Measurements from ENCODE around the gene CHEK1. TPM values are rescaled to one million over a fixed set of nuclear protein-coding genes. Genes with fewer than 3 reads are reported as not detected.

Gene CHEK1
- total RNA-seq, 4 donors from 2014 or later, result 0.94 to 3.0 (median 2.2) TPM

- H3K27me3 ChIP-seq, result no peaks in the 10 kb centered on the region
- ATAC-seq, result no peak
- H3K4me3 ChIP-seq, result no peak overlapping the region
- TF ChIP-seq POLR2A (IDR thresholded peaks at IDR 0.05) (no peak), CTCF (IDR thresholded peaks at IDR 0.05) (no peak), EP300 (IDR thresholded peaks at IDR 0.05) (no peak), POLR2AphosphoS5 (IDR thresholded peaks at IDR 0.05) (no peak)
- H3K4me1 ChIP-seq, result no peaks in the 10 kb centered on the region
- H3K27ac ChIP-seq, result no peak overlapping the region
- no peaks in the 10 kb centered on the region for H3K9me3 ChIP-seq
- H3K36me3 ChIP-seq, result peaks cover 37 to 100% of the 10 kb centered on the region in 2 donors
- WGBS, 2 donors (ENCODE audit: low coverage in 1 of 2), result 65 to 66% methylated on average over 3 of the region's 3 CpGs
Observed at GRCh38 chr11:125603207-125603606, 21.8 kb upstream of the CHEK1 start.

- H3K27ac ChIP-seq, result no peak overlapping the region
- no peaks in the 10 kb centered on the region for H3K9me3 ChIP-seq
- H3K27me3 ChIP-seq, result no peaks in the 10 kb centered on the region
- no peaks in the 10 kb centered on the region for H3K4me1 ChIP-seq
- no peak overlapping the region for H3K4me3 ChIP-seq
- no peak for ATAC-seq
- no peak for TF ChIP-seq EP300 (IDR thresholded peaks at IDR 0.05)
- no peak for TF ChIP-seq CTCF (IDR thresholded peaks at IDR 0.05)
- no peak for TF ChIP-seq POLR2AphosphoS5 (IDR thresholded peaks at IDR 0.05)
- TF ChIP-seq POLR2A (IDR thresholded peaks at IDR 0.05), result no peak
- peaks cover 40 to 100% of the 10 kb centered on the region in 2 donors for H3K36me3 ChIP-seq
Observed at GRCh38 chr11:125605417-125605816, 19.5 kb upstream of the CHEK1 start.

- H3K36me3 ChIP-seq, result peaks cover 38 to 100% of the 10 kb centered on the region in 2 donors
- WGBS, 2 donors (ENCODE audit: low coverage in 1 of 2), result 67 to 76% methylated on average over 7 of the region's 7 CpGs
Observed at GRCh38 chr11:125609545-125609944, 15.4 kb upstream of the CHEK1 start.

GRCh38 chr11:125618383-125618782 is 6.6 kb upstream of the CHEK1 start:
- Histone ChIP-seq H3K4me3 (no peak overlapping the region), H3K9me3 (no peaks in the 10 kb centered on the region), H3K4me1 (peaks cover 0 to 10% (median 0%) of the 10 kb centered on the region in 3 donors), H3K27ac (no peak overlapping the region), H3K36me3 (peaks cover 10 to 88% of the 10 kb centered on the region in 2 donors), H3K27me3 (no peaks in the 10 kb centered on the region)
- no peak for ATAC-seq
- TF ChIP-seq EP300 (IDR thresholded peaks at IDR 0.05) (no peak), CTCF (IDR thresholded peaks at IDR 0.05) (no peak), POLR2A (IDR thresholded peaks at IDR 0.05) (no peak), POLR2AphosphoS5 (IDR thresholded peaks at IDR 0.05) (no peak)
- 85% methylated on average over 3 of the region's 4 CpGs; no CpG with 5 or more reads in 1 of the 2 donors for WGBS, 2 donors (ENCODE audit: low coverage in 1 of 2)

More at GRCh38 chr11:125609545-125609944, 15.4 kb upstream of the CHEK1 start:
- Histone ChIP-seq H3K27me3 (no peaks in the 10 kb centered on the region), H3K4me3 (no peak overlapping the region), H3K27ac (no peak overlapping the region), H3K9me3 (no peaks in the 10 kb centered on the region), H3K4me1 (no peaks in the 10 kb centered on the region)
- no peak for TF ChIP-seq CTCF (IDR thresholded peaks at IDR 0.05)
- TF ChIP-seq EP300 (IDR thresholded peaks at IDR 0.05), result no peak
- TF ChIP-seq POLR2AphosphoS5 (IDR thresholded peaks at IDR 0.05), result no peak
- TF ChIP-seq POLR2A (IDR thresholded peaks at IDR 0.05), result no peak
- no peak for ATAC-seq

- no peak overlapping the region for H3K4me3 ChIP-seq
- H3K4me1 ChIP-seq, result peaks cover 3 to 36% (median 7%) of the 10 kb centered on the region in 3 donors
- peaks cover 5 to 52% of the 10 kb centered on the region in 2 donors for H3K36me3 ChIP-seq
- peak overlapping the region in 2 of 4 donors; percentile 9 to 35 for H3K27ac ChIP-seq
- TF ChIP-seq POLR2A (IDR thresholded peaks at IDR 0.05) (no peak), POLR2AphosphoS5 (IDR thresholded peaks at IDR 0.05) (no peak), EP300 (IDR thresholded peaks at IDR 0.05) (no peak), CTCF (IDR thresholded peaks at IDR 0.05) (no peak)
- H3K27me3 ChIP-seq, result no peaks in the 10 kb centered on the region
- 20 to 50% methylated on average over 2 of the region's 2 CpGs for WGBS, 2 donors (ENCODE audit: low coverage in 1 of 2)
- ATAC-seq, result no peak
- H3K9me3 ChIP-seq, result no peaks in the 10 kb centered on the region
Observed at GRCh38 chr11:125621995-125622394, 3.0 kb upstream of the CHEK1 start.
